Superior temporal gyrus (tissue), 1 donor: ENCODE data around the gene GJB4.
"Not testable (repeated sequence)": the region's sequence is repeated elsewhere in the genome, so short reads cannot be mapped to it uniquely, and the experiment has no call there.

ENCODE experiments used
- DNase-seq: peaks from one replicate; pipeline ENCODE4 v3.0.0-alpha.2; 2016; ENCODE audit errors: extremely low spot score

GJB4 gene

DNA sequence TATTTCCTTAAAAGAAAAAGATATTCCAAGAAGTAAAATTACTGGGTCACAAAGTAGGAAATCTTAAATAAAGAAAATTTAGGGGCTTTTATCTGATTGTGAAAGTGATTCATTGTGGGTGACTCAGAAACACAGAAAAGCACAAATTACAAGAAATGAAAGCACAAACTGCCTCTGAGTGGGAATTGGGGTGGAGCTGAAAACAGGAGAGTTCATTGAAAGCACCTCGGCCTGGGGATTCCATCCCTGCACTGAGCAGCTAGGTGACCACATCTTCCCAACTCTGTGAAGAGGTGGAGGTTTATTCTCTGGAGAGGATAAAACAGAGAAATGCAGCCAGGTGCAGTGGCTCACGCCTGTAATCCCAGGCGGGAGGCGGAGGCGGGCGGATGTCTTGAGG lies 40.7 kb downstream of the GJB4 start:
- no peak for DNase-seq

DNA sequence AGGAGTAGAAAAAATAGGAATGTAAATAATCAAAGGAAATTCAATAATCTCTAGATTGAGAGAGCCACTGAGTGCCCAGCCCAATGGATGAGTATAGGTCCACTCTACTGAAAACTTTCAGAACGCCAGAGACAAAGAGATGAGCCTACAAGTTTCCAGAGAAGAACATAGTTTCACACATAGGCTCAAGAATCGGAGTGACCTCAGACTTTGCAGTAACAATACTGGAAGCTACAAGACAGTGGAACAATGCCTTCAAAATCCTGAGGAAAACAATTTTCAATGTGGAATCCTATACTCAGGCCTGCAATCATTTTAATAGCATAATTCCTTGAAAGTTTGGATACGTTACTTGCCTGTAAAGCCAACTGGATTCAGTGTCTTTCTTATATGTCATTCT lies 44.2 kb downstream of the GJB4 start:
- DNase-seq, result no peak

DNA sequence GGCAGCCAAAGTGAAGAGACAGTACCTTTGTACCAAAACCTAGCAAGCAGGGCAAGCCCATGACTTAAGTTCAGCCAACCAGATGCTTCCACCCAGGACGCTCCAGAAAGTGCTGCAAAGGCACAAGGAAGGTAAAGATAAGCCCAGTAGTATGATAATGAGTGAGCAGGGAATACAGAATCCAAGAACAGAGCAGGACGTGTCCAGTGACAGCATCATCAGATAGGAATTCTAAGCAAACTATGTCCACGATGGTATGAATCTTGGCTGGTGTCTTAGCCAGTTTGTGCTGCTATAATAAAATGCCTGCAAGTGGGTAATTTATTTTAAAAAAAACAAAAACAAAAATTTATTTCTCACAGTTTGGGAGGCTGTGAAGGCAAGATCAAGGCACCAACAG lies 46.9 kb downstream of the GJB4 start:
- DNase-seq, result no peak

- no peak for DNase-seq
These were observed 48.7 kb downstream of the GJB4 start for GRCh38 chr1:34808051-34808810.

GRCh38 chr1:34810781-34811180 lies 51.2 kb downstream of the GJB4 start:
- not testable (repeated sequence) for DNase-seq
